Activated naive CD4-positive, alpha-beta T cell treated with anti-CD3 and anti-CD28 coated beads, Interleukin-2, amount 50 U/mL, for 16 hours (primary cell): ENCODE data around the gene KRT7.
"Not testable (repeated sequence)": the region's sequence is repeated elsewhere in the genome, so short reads cannot be mapped to it uniquely, and the experiment has no call there.

Source experiments
- DNase-seq: peaks from one replicate; pipeline ENCODE4 v3.0.0-alpha.2; 2020

Gene KRT7

GRCh38 chr12:52245962-52246569, 13.0 kb downstream of the KRT7 start:
- DNase-seq = no peak

- no peak for DNase-seq
Observed at GRCh38 chr12:52246720-52247621, 13.9 kb downstream of the KRT7 start.

- no peak for DNase-seq
Observed at GRCh38 chr12:52247622-52248540, 14.8 kb downstream of the KRT7 start.

- DNase-seq = no peak
Observed at GRCh38 chr12:52248541-52249461, 15.8 kb downstream of the KRT7 start.

GRCh38 chr12:52249511-52250047, 16.5 kb downstream of the KRT7 start:
- no peak for DNase-seq

GRCh38 chr12:52250048-52250990, 17.3 kb downstream of the KRT7 start:
- no peak for DNase-seq

GRCh38 chr12:52251367-52252051, 18.5 kb downstream of the KRT7 start:
- DNase-seq = no peak

GRCh38 chr12:52252175-52252615, 19.2 kb downstream of the KRT7 start:
- not testable (repeated sequence) for DNase-seq

- DNase-seq = no peak
Observed at GRCh38 chr12:52252728-52253343, 19.8 kb downstream of the KRT7 start.

GRCh38 chr12:52253391-52254179, 20.5 kb downstream of the KRT7 start:
- no peak for DNase-seq

- no peak for DNase-seq
Observed at GRCh38 chr12:52254180-52254964, 21.3 kb downstream of the KRT7 start.

GRCh38 chr12:52254965-52255751, 22.1 kb downstream of the KRT7 start:
- no peak for DNase-seq

GRCh38 chr12:52255926-52256583, 23.0 kb downstream of the KRT7 start:
- DNase-seq = no peak

- no peak for DNase-seq
Observed at GRCh38 chr12:52256584-52256935, 23.5 kb downstream of the KRT7 start.

GRCh38 chr12:52257074-52257551, 24.1 kb downstream of the KRT7 start:
- DNase-seq = no peak

- not testable (repeated sequence) for DNase-seq
Observed at GRCh38 chr12:52257922-52258321, 24.9 kb downstream of the KRT7 start.
